Lung (tissue), 12 donors: ENCODE results near the gene CMBL. TPM values are rescaled to one million over a fixed set of nuclear protein-coding genes. Genes with fewer than 3 reads are reported as not detected.

Source experiments
- ATAC-seq: fragments of 200-7000 bp; cut with Tn5 transposase; one replicate; pipeline ENCODE4 v1.9.1; 2020; ENCODE audit warnings: moderate number of reproducible peaks; ENCODE audit not compliant: insufficient read depth, low FRiP score
- DNase-seq, 3 donors: peaks; one replicate each; pipeline ENCODE4 v3.0.0-alpha.2; 2013 to 2017
- H3K27ac ChIP-seq, 2 donors: one replicate each; pipeline ENCODE4 v1.5.1; 2013; ENCODE audit warnings: mild to moderate bottlenecking in 2 of 2, moderate library complexity in 2 of 2, control low read depth in 1 of 2, inconsistent platforms in 1 of 2, low read depth in 1 of 2, low read length in 1 of 2
- H3K27me3 ChIP-seq, 3 donors: one replicate each; pipeline ENCODE4 v1.5.1; 2013; ENCODE audit warnings: low read length in 2 of 3; ENCODE audit not compliant: control insufficient read depth in 3 of 3, insufficient read depth in 3 of 3
- H3K36me3 ChIP-seq, 4 donors: one replicate each; pipeline ENCODE4 v1.5.1; 2013; ENCODE audit warnings: low read length in 4 of 4, mild to moderate bottlenecking in 1 of 4, moderate library complexity in 1 of 4; ENCODE audit not compliant: control insufficient read depth in 4 of 4, insufficient read depth in 4 of 4
- H3K4me1 ChIP-seq, 5 donors: one replicate each; pipeline ENCODE4 v1.5.1; 2013; ENCODE audit warnings: low read length in 5 of 5, mild to moderate bottlenecking in 2 of 5, moderate library complexity in 1 of 5; ENCODE audit not compliant: control insufficient read depth in 5 of 5, insufficient read depth in 5 of 5
- H3K4me3 ChIP-seq: one replicate; pipeline ENCODE4 v1.5.1; 2013; ENCODE audit warnings: mild to moderate bottlenecking, control low read depth, moderate library complexity
- H3K9ac ChIP-seq, 2 donors: one replicate each; pipeline ENCODE4 v1.5.1; 2013; ENCODE audit warnings: low read length in 2 of 2, control low read depth in 1 of 2; ENCODE audit not compliant: insufficient read depth in 1 of 2
- H3K9me3 ChIP-seq, 4 donors: one replicate each; pipeline ENCODE4 v1.5.1; 2013; ENCODE audit warnings: low read length in 3 of 4, mild to moderate bottlenecking in 1 of 4, moderate library complexity in 1 of 4; ENCODE audit not compliant: control insufficient read depth in 4 of 4, insufficient read depth in 3 of 4
- WGBS, 2 donors: extraction: QIAGEN DNeasy Blood & Tissue Kit; methylation state at CpG; one replicate each; pipeline ENCODE4 v1.1.7; 2013; 5-methylcytosine and 5-hydroxymethylcytosine counted together
- polyA plus RNA-seq, 2 donors: library from polyadenylated mRNA; stranded (reverse); fragments of 200-250 nt; gene quantifications; one replicate each; pipeline ENCODE4 v1.2.1, GENCODE V29; 2013
- total RNA-seq, 2 donors: library from RNA; depleted of rRNA in 1 of 2; stranded (reverse); fragments of >200 nt in 1 of 2; gene quantifications; one replicate each; pipeline ENCODE4 v1.2.1, GENCODE V29; 2014 to 2021
- TF ChIP-seq, protein P1 (sequence below): IDR thresholded peaks from 2 replicates; pipeline ENCODE4 v1.5.1; 2012; ENCODE audit warnings: mild to moderate bottlenecking; ENCODE audit errors: control extremely low read depth, extremely low read depth
- donor health status: control.
- donor health status: control.
- donor health status: Bipolar disorder and iron deficiency.
- donor health status: healthy.
- donor health status: DM: yes; HTN: yes; CAD: no.

Gene CMBL
- total and polyA plus RNA-seq, 4 donors: 8.1 to 15.9 (median 12.9) TPM

DNA sequence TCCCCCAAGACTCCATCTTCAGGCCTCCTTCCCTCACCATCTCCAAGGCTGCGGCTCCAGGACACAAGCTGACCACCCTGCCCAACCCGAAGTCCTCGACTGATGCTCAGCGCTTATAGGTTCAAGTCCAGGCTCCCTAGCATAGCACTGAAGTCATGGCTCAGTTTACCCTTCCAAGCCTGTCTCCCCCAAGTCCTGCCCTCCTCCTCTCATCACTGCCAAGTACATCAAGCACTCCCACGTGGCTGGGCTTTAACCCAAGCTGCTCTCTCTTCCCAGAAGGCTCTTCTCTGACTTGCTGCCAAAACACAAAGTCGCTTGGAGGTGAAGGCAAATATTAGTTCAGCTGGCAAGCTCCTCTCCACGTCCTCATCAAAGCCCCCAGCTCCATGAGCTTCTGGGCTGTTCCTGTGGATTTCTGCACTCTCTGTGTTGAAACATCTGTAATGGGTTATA, 23.7 kb upstream of the CMBL start:
- Histone ChIP-seq H3K4me1 (peaks cover 8 to 45% (median 30%) of the 10 kb centered on the region in 5 donors), H3K4me3 (no peak overlapping the region), H3K27ac (peak overlapping the region in 1 of 2 donors; percentile 72), H3K9ac (no peak overlapping the region), H3K9me3 (peaks cover 0 to 5% (median 0%) of the 10 kb centered on the region in 4 donors), H3K27me3 (no peaks in the 10 kb centered on the region), H3K36me3 (no peaks in the 10 kb centered on the region)
- ATAC-seq (no peak), DNase-seq (peak; percentile 91 to 98 (median 96))
- WGBS, 2 donors: 65 to 76% methylated on average over 7 of the region's 7 CpGs
- TF ChIP-seq, protein P1, sequence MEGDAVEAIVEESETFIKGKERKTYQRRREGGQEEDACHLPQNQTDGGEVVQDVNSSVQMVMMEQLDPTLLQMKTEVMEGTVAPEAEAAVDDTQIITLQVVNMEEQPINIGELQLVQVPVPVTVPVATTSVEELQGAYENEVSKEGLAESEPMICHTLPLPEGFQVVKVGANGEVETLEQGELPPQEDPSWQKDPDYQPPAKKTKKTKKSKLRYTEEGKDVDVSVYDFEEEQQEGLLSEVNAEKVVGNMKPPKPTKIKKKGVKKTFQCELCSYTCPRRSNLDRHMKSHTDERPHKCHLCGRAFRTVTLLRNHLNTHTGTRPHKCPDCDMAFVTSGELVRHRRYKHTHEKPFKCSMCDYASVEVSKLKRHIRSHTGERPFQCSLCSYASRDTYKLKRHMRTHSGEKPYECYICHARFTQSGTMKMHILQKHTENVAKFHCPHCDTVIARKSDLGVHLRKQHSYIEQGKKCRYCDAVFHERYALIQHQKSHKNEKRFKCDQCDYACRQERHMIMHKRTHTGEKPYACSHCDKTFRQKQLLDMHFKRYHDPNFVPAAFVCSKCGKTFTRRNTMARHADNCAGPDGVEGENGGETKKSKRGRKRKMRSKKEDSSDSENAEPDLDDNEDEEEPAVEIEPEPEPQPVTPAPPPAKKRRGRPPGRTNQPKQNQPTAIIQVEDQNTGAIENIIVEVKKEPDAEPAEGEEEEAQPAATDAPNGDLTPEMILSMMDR: no peak

DNA sequence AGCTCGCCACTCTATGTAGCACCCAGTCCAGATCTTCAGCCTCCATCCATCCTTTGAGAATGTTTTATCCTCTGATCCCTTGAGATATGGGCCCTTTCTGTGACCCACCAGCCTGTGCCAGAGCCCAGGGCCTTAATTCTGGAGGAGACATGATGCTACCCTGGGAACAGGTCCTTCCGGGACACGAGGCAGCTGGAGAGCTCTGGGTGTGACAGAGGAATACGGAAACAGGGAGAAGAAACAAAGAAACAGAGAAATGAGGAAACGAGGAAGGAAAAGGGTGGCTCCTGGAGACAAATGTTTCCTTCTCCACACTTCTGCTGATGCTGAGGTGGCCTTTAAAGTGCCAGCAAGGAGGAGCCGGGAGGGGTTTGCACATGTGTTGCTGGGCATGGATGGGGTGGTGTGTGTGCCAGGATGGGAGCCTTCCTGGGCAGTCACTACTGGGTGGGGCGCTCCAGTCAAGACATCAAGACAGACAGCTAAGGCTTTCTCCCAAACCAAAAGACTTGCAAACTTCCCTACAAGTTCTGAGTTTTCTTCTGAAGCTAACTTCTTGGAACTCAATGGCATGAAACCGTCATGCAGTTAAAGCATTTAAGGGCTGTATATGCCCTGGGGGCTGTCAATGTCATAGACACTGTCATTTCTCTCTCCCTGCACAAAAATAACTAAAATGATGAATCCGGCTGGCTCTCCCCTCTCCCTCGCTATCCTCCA, 23.0 kb upstream of the CMBL start:
- H3K27ac ChIP-seq: peak overlapping the region; percentile 56 to 61
- no peaks in the 10 kb centered on the region for H3K36me3 ChIP-seq
- peaks cover 8 to 45% (median 30%) of the 10 kb centered on the region in 5 donors for H3K4me1 ChIP-seq
- H3K4me3 ChIP-seq: no peak overlapping the region
- peak; percentile 7 for ATAC-seq
- WGBS, 2 donors: 62 to 64% methylated on average over 10 of the region's 10 CpGs
- peaks cover 0 to 3% (median 0%) of the 10 kb centered on the region in 4 donors for H3K9me3 ChIP-seq
- TF ChIP-seq, protein P1: no peak
- H3K27me3 ChIP-seq: no peaks in the 10 kb centered on the region
- peak in 1 of 3 donors; percentile 14 for DNase-seq
- no peak overlapping the region for H3K9ac ChIP-seq

DNA sequence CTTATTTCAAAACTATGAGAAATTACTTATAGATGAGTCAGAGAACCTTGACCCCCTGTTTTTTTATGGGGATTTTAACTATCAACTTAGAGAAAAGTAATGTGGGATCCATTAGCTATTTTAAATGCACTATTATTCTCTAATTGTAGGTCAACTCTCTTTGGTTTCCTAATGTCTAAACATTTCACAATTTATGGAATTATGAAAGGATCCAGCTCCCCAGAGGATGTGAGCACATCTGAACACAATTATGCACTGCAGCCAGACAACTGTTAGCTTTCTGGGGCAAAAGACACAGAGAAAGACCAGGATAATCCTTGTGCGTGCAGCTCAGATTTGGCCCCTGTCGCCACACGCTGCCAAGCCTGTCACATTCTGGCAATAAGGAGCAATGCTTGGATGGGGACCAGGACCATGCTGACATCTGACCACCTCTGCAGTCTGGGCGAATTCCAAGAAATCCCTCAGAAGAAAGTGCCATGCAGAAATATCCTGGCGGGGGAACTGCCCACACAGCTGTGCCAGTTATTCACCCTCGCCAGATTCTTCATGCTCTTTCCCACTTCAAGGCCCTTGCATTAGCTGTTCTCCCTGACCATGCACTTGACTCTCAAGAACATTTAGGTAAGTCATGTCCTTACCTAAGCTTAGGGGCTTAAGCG, 22.2 kb upstream of the CMBL start:
- TF ChIP-seq, protein P1: no peak
- Histone ChIP-seq H3K36me3 (no peaks in the 10 kb centered on the region), H3K27me3 (no peaks in the 10 kb centered on the region), H3K9me3 (peaks cover 0 to 3% (median 0%) of the 10 kb centered on the region in 4 donors), H3K9ac (no peak overlapping the region), H3K4me3 (no peak overlapping the region), H3K4me1 (peaks cover 8 to 45% (median 30%) of the 10 kb centered on the region in 5 donors), H3K27ac (peak overlapping the region; percentile 56 to 61)
- 61 to 80% methylated on average over 7 of the region's 7 CpGs for WGBS, 2 donors
- DNase-seq: peak; percentile 53 to 87 (median 84)
- ATAC-seq: peak; percentile 3
